ENCODE results near the gene SCNN1A.

Gene SCNN1A

DNA sequence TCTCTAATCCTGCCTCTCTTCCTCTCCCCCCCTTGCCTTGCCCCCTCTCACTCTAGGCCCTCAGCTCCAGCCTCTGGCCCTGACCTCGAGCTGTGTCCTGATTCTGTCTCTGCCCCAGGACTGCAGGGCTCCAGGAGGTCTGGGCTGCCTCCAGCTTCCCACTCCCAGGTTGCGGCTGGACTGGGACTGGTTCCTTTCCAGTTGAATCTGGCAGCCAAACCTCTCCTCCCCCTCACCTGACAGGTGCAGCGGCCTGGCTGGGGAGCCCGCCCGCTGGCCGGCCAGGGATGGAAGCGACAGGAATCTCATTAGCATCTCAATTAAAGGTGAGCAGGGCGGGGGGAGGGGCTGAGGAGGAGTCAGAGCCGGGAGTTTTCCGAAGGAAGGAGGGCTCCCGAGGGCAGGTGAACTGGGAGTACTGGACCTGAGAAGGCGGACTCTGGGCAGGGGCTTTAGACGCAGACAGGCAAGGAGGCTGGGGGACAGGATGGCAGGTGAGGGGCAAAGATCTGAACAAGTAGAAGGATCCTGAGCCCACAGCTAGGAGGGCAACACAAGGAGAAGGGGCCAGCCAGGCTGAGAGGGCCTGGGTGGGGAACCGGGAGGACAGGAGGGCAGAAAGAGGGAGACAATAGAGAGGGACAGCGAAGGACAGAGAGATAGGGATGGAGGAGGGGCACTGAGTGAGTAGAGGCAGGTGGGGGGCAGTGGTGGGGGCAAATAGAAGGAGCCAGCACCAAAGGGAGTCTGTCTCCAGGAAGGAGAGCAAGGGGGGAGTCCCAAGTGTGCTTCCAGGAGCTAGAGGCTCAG is at the start of gene SCNN1A:
TSS of gene SCNN1A (minus strand) at position 295 of the 810 bp plus-strand sequence. CDS start 780 bp downstream, outside the sequence.
- no peak within 1 kb of the TSS for H3K4me3 ChIP-seq (ENCODE audit: low read depth, low read length)
- in situ Hi-C loops (cut with HindIII; ENCODE audit: low sequenced_read_pairs), result no loop called here
- no peak for DNase-seq (ENCODE audit: low read depth, low spot score)
- TF ChIP-seq, protein P1, sequence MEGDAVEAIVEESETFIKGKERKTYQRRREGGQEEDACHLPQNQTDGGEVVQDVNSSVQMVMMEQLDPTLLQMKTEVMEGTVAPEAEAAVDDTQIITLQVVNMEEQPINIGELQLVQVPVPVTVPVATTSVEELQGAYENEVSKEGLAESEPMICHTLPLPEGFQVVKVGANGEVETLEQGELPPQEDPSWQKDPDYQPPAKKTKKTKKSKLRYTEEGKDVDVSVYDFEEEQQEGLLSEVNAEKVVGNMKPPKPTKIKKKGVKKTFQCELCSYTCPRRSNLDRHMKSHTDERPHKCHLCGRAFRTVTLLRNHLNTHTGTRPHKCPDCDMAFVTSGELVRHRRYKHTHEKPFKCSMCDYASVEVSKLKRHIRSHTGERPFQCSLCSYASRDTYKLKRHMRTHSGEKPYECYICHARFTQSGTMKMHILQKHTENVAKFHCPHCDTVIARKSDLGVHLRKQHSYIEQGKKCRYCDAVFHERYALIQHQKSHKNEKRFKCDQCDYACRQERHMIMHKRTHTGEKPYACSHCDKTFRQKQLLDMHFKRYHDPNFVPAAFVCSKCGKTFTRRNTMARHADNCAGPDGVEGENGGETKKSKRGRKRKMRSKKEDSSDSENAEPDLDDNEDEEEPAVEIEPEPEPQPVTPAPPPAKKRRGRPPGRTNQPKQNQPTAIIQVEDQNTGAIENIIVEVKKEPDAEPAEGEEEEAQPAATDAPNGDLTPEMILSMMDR (IDR thresholded peaks at IDR 0.05; ENCODE audit: low read depth, low read length), result no peak

- H3K4me3 ChIP-seq (ENCODE audit: low read depth, low read length), result no peak overlapping the region
- in situ Hi-C loops (cut with HindIII; ENCODE audit: low sequenced_read_pairs), result no loop called here
Observed at GRCh38 chr12:6424866-6425265, 49.5 kb upstream of the SCNN1A start.

DNA sequence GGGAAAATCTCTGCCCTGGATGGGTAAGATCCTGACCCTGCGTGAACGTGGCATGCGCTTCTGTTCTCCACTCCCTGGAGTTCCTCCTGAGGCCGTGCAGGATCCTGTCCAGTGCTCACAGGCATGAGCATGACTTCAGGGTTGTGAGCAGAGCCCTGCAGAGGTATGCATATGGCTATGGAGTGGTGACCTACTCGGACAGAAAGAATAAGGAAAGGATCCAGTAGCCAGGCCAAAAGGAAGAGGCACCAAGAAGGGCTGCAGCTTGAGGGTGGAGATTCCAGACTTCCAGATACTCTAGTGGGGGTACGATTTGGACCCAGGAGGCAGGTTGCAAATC is 48.6 kb upstream of the SCNN1A start:
- no peak for DNase-seq (ENCODE audit: low read depth, low spot score)
- H3K4me3 ChIP-seq (ENCODE audit: low read depth, low read length), result no peak overlapping the region
- in situ Hi-C loops (cut with HindIII; ENCODE audit: low sequenced_read_pairs), result no loop called here
- TF ChIP-seq, protein P1 (IDR thresholded peaks at IDR 0.05; ENCODE audit: low read depth, low read length), result no peak

More at GRCh38 chr12:6424866-6425265, 49.5 kb upstream of the SCNN1A start:
- TF ChIP-seq, protein P1 (IDR thresholded peaks at IDR 0.05; ENCODE audit: low read depth, low read length), result no peak
- DNase-seq (ENCODE audit: low read depth, low spot score), result no peak

- in situ Hi-C loops (cut with HindIII; ENCODE audit: low sequenced_read_pairs), result no loop called here
- peak; percentile 89 for DNase-seq (ENCODE audit: low read depth, low spot score)
- TF ChIP-seq, protein P1 (IDR thresholded peaks at IDR 0.05; ENCODE audit: low read depth, low read length), result peak; percentile 79
- H3K4me3 ChIP-seq (ENCODE audit: low read depth, low read length), result no peak overlapping the region
Observed at GRCh38 chr12:6423267-6424007, 48.1 kb upstream of the SCNN1A start.

DNA sequence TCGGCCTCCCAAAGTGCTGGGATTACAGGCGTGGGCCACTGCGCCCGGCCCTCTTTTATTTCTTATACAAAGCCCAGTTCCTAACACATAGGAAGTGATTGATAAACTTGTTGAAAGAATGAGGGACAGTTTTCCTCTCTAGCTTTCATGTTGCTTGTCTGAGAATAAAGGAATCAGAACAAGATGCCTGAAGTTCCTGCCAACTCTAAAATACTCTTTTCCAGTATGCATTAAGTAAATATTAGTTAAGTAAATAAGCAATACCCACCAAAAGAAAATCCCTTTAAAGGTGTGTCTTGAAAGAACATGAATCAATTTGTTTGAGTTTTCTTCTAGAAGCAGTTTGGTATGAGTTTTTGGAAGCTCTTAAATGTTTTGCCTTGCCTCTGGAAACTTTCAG is 45.0 kb upstream of the SCNN1A start:
- H3K4me3 ChIP-seq (ENCODE audit: low read depth, low read length), result no peak overlapping the region
- TF ChIP-seq, protein P1 (IDR thresholded peaks at IDR 0.05; ENCODE audit: low read depth, low read length), result no peak
- in situ Hi-C loops (cut with HindIII; ENCODE audit: low sequenced_read_pairs), result no loop called here
- no peak for DNase-seq (ENCODE audit: low read depth, low spot score)

- DNase-seq (ENCODE audit: low read depth, low spot score), result no peak
- no peak overlapping the region for H3K4me3 ChIP-seq (ENCODE audit: low read depth, low read length)
- TF ChIP-seq, protein P1 (IDR thresholded peaks at IDR 0.05; ENCODE audit: low read depth, low read length), result no peak
- in situ Hi-C loops (cut with HindIII; ENCODE audit: low sequenced_read_pairs), result no loop called here
Observed at GRCh38 chr12:6418796-6419195, 43.4 kb upstream of the SCNN1A start.
